ENCODE data around the gene IL1F10. TPM values are rescaled to one million over a fixed set of nuclear protein-coding genes. Genes with fewer than 3 reads are reported as not detected.

The IL1F10 gene
- total and polyA plus RNA-seq, 9 donors: not detected

DNA sequence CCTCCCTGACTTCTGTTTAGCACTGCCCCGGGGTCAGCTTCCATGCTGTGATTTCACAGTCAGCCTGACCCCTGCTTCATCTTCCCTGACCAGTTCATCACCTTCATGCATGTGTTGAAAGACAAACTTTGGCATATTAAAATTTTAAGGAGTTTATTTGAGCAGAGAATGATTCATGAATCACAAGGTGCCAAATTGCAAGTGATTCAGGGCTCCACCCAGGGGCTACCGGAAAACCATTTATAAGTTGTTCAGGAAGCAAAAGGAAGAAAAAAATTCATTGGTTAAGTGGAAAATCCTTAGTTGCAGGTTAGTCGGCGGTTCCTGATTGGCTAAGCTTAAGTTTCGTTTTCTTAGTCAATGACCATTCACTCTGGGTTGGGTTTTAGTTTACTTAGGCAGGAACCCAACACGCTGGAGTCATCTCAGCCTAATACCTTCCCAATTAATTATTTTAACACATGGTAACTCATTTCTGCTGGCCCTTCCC is 10.6 kb downstream of the IL1F10 start:
- no peak for TF ChIP-seq POLR2A (IDR thresholded peaks at IDR 0.05)
- TF ChIP-seq EP300 (IDR thresholded peaks at IDR 0.05): no peak
- TF ChIP-seq, protein P1, sequence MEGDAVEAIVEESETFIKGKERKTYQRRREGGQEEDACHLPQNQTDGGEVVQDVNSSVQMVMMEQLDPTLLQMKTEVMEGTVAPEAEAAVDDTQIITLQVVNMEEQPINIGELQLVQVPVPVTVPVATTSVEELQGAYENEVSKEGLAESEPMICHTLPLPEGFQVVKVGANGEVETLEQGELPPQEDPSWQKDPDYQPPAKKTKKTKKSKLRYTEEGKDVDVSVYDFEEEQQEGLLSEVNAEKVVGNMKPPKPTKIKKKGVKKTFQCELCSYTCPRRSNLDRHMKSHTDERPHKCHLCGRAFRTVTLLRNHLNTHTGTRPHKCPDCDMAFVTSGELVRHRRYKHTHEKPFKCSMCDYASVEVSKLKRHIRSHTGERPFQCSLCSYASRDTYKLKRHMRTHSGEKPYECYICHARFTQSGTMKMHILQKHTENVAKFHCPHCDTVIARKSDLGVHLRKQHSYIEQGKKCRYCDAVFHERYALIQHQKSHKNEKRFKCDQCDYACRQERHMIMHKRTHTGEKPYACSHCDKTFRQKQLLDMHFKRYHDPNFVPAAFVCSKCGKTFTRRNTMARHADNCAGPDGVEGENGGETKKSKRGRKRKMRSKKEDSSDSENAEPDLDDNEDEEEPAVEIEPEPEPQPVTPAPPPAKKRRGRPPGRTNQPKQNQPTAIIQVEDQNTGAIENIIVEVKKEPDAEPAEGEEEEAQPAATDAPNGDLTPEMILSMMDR (IDR thresholded peaks at IDR 0.05): no peak
- H3K36me3 ChIP-seq: no peaks in the 10 kb centered on the region
- intact Hi-C loops (cut with DNase I): no loop called here
- H3K4me1 ChIP-seq (ENCODE audit: insufficient read depth): no peaks in the 10 kb centered on the region
- H3K9me3 ChIP-seq: no peaks in the 10 kb centered on the region
- 54 to 63% (median 63%) methylated on average over 6 of the region's 6 CpGs for WGBS, 3 donors
- H3K4me3 ChIP-seq: no peak overlapping the region
- no peak for DNase-seq
- no peaks in the 10 kb centered on the region for H3K27me3 ChIP-seq
- H3K27ac ChIP-seq: no peak overlapping the region

DNA sequence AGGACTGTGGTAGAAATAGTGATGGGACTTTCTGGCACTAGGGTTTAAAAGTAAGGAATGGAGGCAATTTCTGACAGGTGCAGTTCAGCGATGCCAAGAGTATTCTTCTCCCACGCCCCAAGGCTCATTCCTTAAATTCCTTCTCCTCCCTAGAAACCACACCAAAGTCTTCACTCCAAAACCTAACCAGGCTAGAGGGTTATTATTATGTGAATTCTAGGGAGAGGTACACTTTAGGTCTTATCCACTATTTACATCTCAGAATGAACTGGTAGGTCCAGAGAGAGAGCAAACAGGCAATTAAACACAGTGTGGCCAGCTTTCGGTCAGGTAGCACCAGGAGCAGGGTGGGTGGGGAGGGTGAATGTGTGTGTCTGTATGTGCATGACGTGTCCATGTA is 11.4 kb downstream of the IL1F10 start:
- Histone ChIP-seq H3K27ac (no peak overlapping the region), H3K9me3 (no peaks in the 10 kb centered on the region), H3K4me3 (no peak overlapping the region), H3K36me3 (no peaks in the 10 kb centered on the region), H3K27me3 (no peaks in the 10 kb centered on the region), H3K4me1 (ENCODE audit: insufficient read depth) (no peaks in the 10 kb centered on the region)
- TF ChIP-seq EP300 (IDR thresholded peaks at IDR 0.05) (no peak), POLR2A (IDR thresholded peaks at IDR 0.05) (no peak)
- TF ChIP-seq, protein P1 (IDR thresholded peaks at IDR 0.05): no peak
- DNase-seq: no peak
- WGBS, 3 donors: 26 to 82% (median 65%) methylated on average over 4 of the region's 4 CpGs
- intact Hi-C loops (cut with DNase I): no loop called here

DNA sequence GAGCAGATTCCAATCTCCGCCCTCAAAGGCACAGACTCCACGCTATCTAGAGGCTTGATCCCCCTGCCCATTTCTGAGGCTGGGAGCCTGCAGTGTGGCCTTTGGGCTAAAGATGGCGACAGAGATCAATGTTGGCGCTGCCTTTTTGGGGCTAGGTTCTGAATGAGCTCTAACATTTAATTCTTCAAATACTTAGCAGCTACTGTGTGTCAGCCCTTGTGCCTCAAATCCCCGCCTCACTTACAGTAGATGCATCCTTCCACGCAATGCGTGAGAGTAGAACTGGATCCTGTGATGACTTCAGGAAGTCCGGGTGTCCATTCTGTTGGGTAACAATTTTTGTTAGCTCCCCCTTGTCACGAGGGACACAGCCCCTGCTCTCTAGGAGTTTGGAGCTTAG is 12.4 kb downstream of the IL1F10 start:
- Histone ChIP-seq H3K4me1 (ENCODE audit: insufficient read depth) (no peaks in the 10 kb centered on the region), H3K9me3 (no peaks in the 10 kb centered on the region), H3K27me3 (no peaks in the 10 kb centered on the region), H3K4me3 (no peak overlapping the region), H3K36me3 (no peaks in the 10 kb centered on the region), H3K27ac (no peak overlapping the region)
- no peak for DNase-seq
- 27 to 46% (median 36%) methylated on average over 9 of the region's 9 CpGs for WGBS, 3 donors
- no peak for TF ChIP-seq POLR2A (IDR thresholded peaks at IDR 0.05)
- TF ChIP-seq, protein P1 (IDR thresholded peaks at IDR 0.05): no peak
- TF ChIP-seq EP300 (IDR thresholded peaks at IDR 0.05): no peak
- intact Hi-C loops (cut with DNase I): no loop called here

DNA sequence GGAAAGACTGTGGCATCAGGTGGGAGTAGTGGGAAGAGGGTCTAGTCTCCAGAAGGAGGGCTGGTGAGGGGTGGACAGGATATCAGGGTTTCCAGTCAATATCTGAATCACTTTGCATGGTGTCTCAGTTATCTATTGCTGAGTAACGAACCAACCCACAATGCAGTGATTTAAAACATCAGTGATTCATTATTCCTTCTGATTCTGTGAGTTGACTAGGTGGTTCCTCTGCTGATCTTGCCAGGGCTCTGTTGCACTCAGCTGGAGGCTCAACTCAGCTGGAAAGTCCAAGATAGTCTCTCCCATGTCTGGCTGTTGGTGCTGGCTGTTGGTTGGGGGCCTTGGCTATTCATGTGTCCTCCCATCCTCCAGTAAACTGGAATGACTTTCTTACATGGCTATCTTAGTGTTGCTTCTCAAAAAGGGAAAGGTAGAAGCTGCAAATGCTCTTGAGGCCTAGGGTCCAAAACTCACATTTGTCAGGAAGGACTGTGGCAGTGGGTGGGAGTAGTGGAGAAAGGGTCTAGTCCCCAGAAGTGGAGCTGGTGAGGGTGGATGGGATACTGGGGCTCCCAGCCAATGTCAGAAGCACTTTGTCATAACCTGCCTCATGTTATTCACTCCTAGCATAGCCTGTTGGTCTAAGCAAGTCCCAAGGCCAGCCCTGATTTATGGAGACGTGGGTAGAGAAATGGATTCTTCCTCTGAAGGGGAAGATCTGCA is 13.9 kb downstream of the IL1F10 start:
- intact Hi-C loops (cut with DNase I): no loop called here
- H3K27me3 ChIP-seq: no peaks in the 10 kb centered on the region
- H3K4me1 ChIP-seq (ENCODE audit: insufficient read depth): no peaks in the 10 kb centered on the region
- TF ChIP-seq EP300 (IDR thresholded peaks at IDR 0.05) (no peak), POLR2A (IDR thresholded peaks at IDR 0.05) (no peak)
- TF ChIP-seq, protein P1 (IDR thresholded peaks at IDR 0.05): no peak
- no peak overlapping the region for H3K27ac ChIP-seq
- no peaks in the 10 kb centered on the region for H3K36me3 ChIP-seq
- no peak for DNase-seq
- 51 to 63% (median 58%) methylated on average over 2 of the region's 2 CpGs for WGBS, 3 donors
- no peak overlapping the region for H3K4me3 ChIP-seq
- no peaks in the 10 kb centered on the region for H3K9me3 ChIP-seq

Measured in ovary (tissue), 9 donors.